ENCODE results near the gene SDK2.
"Not testable (repeated sequence)": the region's sequence is repeated elsewhere in the genome, so short reads cannot be mapped to it uniquely, and the experiment has no call there.

The SDK2 gene

GRCh38 chr17:73472715-73473114, 171.5 kb downstream of the SDK2 start:
- not testable (repeated sequence) for DNase-seq

GRCh38 chr17:73471924-73472323, 172.3 kb downstream of the SDK2 start:
- DNase-seq, result no peak

- DNase-seq, result no peak
Measured at GRCh38 chr17:73470316-73470826, 173.9 kb downstream of the SDK2 start.

GRCh38 chr17:73469311-73469710, 174.9 kb downstream of the SDK2 start:
- no peak for DNase-seq

GRCh38 chr17:73468221-73468620, 176.0 kb downstream of the SDK2 start:
- no peak for DNase-seq

GRCh38 chr17:73467651-73468050, 176.6 kb downstream of the SDK2 start:
- DNase-seq, result no peak

- DNase-seq, result no peak
Measured at GRCh38 chr17:73466704-73467433, 177.4 kb downstream of the SDK2 start.

GRCh38 chr17:73465953-73466230, 178.4 kb downstream of the SDK2 start:
- DNase-seq, result no peak

GRCh38 chr17:73465130-73465952, 178.9 kb downstream of the SDK2 start:
- no peak for DNase-seq

- DNase-seq, result no peak
Measured at GRCh38 chr17:73464447-73464846, 179.8 kb downstream of the SDK2 start.

GRCh38 chr17:73463821-73464220, 180.4 kb downstream of the SDK2 start:
- DNase-seq, result peak; percentile 61

GRCh38 chr17:73462823-73463222, 181.4 kb downstream of the SDK2 start:
- peak; percentile 66 for DNase-seq

GRCh38 chr17:73459980-73460379, 184.3 kb downstream of the SDK2 start:
- DNase-seq, result no peak

GRCh38 chr17:73455767-73456166, 188.5 kb downstream of the SDK2 start:
- no peak for DNase-seq

GRCh38 chr17:73455050-73455687, 189.1 kb downstream of the SDK2 start:
- peak; percentile 21 for DNase-seq

GRCh38 chr17:73453494-73453893, 190.8 kb downstream of the SDK2 start:
- DNase-seq, result not testable (repeated sequence)

GRCh38 chr17:73453090-73453489, 191.2 kb downstream of the SDK2 start:
- DNase-seq, result no peak

- DNase-seq, result no peak
Measured at GRCh38 chr17:73452009-73452408, 192.2 kb downstream of the SDK2 start.

GRCh38 chr17:73447319-73447718, 196.9 kb downstream of the SDK2 start:
- no peak for DNase-seq

GRCh38 chr17:73446617-73447016, 197.6 kb downstream of the SDK2 start:
- no peak for DNase-seq

- DNase-seq, result no peak
Measured at GRCh38 chr17:73445466-73445865, 198.8 kb downstream of the SDK2 start.

- DNase-seq, result no peak
Measured at GRCh38 chr17:73444021-73444420, 200.2 kb downstream of the SDK2 start.

- no peak for DNase-seq
Measured at GRCh38 chr17:73439597-73439996, 204.6 kb downstream of the SDK2 start.

GRCh38 chr17:73437826-73438225, 206.4 kb downstream of the SDK2 start:
- no peak for DNase-seq

Data from DMS79 treated with DMSO at 0.1 percent for 48 hours (cell line).